ENCODE data around the gene TOR1AIP2. TPM values are rescaled to one million over a fixed set of nuclear protein-coding genes. Genes with fewer than 3 reads are reported as not detected.

Gene TOR1AIP2
- 10 to 100 TPM; 62.7 to 64.7 TPM for total RNA-seq
- polyA plus RNA-seq, result 1 to 10 TPM; 9.4 to 9.5 TPM
- long read RNA-seq, donor 1, full-length matches to known transcripts, result 4 of 25 reads
- long read RNA-seq, donor 1, partial matches to known transcripts, result 7 of 25 reads
- long read RNA-seq, donor 1, other reads (novel, unspliced or antisense), result 14 of 25 reads
- long read RNA-seq, donor 2, full-length matches to known transcripts, result 2 of 6 reads
- long read RNA-seq, donor 2, partial matches to known transcripts, result 1 of 6 reads
- long read RNA-seq, donor 2, other reads (novel, unspliced or antisense), result 3 of 6 reads

- H3K27ac ChIP-seq (ENCODE audit: low read depth in 1 of 2, low read length in 2 of 2), result no peak within 1 kb of the TSS
- intact Hi-C loops (cut with DNase I), result no loop called here
- H3K36me3 ChIP-seq (ENCODE audit: control insufficient read depth in 1 of 2, insufficient read depth in 2 of 2, low read length in 1 of 2), result peaks cover 0 to 3% of the 10 kb centered on the region in 2 donors
- peak; percentile 86 for ATAC-seq (ENCODE audit: low FRiP score)
- peak within 1 kb of the TSS; percentile 27 to 83 for H3K4me3 ChIP-seq (ENCODE audit: low read length in 2 of 2)
- H3K9me3 ChIP-seq (ENCODE audit: control insufficient read depth, low read length), result no peaks in the 10 kb centered on the region
- DNase-seq, result peak; percentile 94 to 97
- no peaks in the 10 kb centered on the region for H3K4me1 ChIP-seq (ENCODE audit: control insufficient read depth in 1 of 2, insufficient read depth in 2 of 2, low read length in 2 of 2)
- no peaks in the 10 kb centered on the region for H3K27me3 ChIP-seq (ENCODE audit: control insufficient read depth in 1 of 2, insufficient read depth in 2 of 2, low read length in 1 of 2)
- 2 to 3% methylated on average over 31 of the region's 31 CpGs for WGBS, 2 donors
Measured at GRCh38 chr1:179877586-179878265, at the start of gene TOR1AIP2. Gene TOR1AIP2, minus strand, starts transcription at chr1:179877803. Its CDS starts 25,138 bp downstream, at chr1:179852665.

- H3K27ac ChIP-seq (ENCODE audit: low read depth in 1 of 2, low read length in 2 of 2), result no peak overlapping the region
- H3K4me1 ChIP-seq (ENCODE audit: control insufficient read depth in 1 of 2, insufficient read depth in 2 of 2, low read length in 2 of 2), result no peaks in the 10 kb centered on the region
- no peaks in the 10 kb centered on the region for H3K9me3 ChIP-seq (ENCODE audit: control insufficient read depth, low read length)
- no peaks in the 10 kb centered on the region for H3K27me3 ChIP-seq (ENCODE audit: control insufficient read depth in 1 of 2, insufficient read depth in 2 of 2, low read length in 1 of 2)
- no peak overlapping the region for H3K4me3 ChIP-seq (ENCODE audit: low read length in 2 of 2)
- H3K36me3 ChIP-seq (ENCODE audit: control insufficient read depth in 1 of 2, insufficient read depth in 2 of 2, low read length in 1 of 2), result peaks cover 0 to 2% of the 10 kb centered on the region in 2 donors
- DNase-seq (no peak), ATAC-seq (ENCODE audit: low FRiP score) (no peak)
- WGBS, 2 donors, result 96 to 97% methylated on average over 3 of the region's 3 CpGs
- intact Hi-C loops (cut with DNase I), result no loop called here
Measured at GRCh38 chr1:179926850-179927205, 49.2 kb upstream of the TOR1AIP2 start.

DNA sequence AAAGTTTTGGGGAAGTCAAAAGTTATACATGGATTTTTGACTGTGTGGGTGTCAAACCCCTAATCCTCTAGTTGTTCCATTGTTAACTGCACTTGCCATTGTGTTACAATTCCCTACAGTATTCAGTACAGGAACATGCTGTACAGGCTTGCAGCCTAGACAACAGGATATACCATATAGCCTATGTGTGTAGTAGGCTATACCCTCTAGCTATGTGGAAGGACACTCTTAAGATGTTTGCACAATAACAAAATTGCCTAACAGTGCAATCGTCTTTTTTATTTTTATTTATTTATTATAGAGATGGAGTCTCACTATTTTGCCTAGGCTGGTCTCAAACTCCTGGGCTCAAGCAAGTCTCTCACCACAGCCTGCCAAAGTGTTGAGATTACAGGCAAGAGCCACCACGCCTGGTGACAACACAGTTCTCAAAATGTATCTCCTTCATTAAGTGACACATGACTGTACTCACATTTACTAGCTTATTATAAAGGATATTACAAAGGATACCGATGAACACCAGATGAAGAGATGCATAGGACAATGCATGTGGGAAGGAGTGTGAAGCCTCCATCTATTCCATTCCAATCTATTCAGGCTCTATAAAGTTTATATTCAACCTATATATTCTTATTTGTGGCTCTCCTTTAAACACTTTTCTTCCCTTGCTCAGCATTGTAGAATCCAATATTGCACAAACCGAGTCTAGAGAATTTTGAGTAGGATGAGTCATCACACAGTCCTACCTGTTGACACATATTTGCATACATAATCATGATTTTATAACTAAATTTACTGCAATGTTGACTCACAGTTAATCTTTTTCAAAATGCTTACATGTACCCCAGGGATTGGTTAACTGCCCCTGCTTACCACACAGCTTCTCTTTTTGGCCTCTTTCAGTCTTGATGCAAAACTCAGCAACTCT lies 48.6 kb upstream of the TOR1AIP2 start:
- 85 to 90% methylated on average over 4 of the region's 4 CpGs for WGBS, 2 donors
- no peak for ATAC-seq (ENCODE audit: low FRiP score)
- Histone ChIP-seq H3K4me3 (ENCODE audit: low read length in 2 of 2) (no peak overlapping the region), H3K4me1 (ENCODE audit: control insufficient read depth in 1 of 2, insufficient read depth in 2 of 2, low read length in 2 of 2) (no peaks in the 10 kb centered on the region), H3K36me3 (ENCODE audit: control insufficient read depth in 1 of 2, insufficient read depth in 2 of 2, low read length in 1 of 2) (peaks cover 0 to 2% of the 10 kb centered on the region in 2 donors), H3K27me3 (ENCODE audit: control insufficient read depth in 1 of 2, insufficient read depth in 2 of 2, low read length in 1 of 2) (no peaks in the 10 kb centered on the region), H3K27ac (ENCODE audit: low read depth in 1 of 2, low read length in 2 of 2) (no peak overlapping the region), H3K9me3 (ENCODE audit: control insufficient read depth, low read length) (no peaks in the 10 kb centered on the region)
- DNase-seq, result no peak
- intact Hi-C loops (cut with DNase I), result no loop called here

GRCh38 chr1:179925302-179925701 lies 47.7 kb upstream of the TOR1AIP2 start:
- 84 to 89% methylated on average over 5 of the region's 5 CpGs for WGBS, 2 donors
- intact Hi-C loops (cut with DNase I), result no loop called here
- H3K4me3 ChIP-seq (ENCODE audit: low read length in 2 of 2), result no peak overlapping the region
- H3K9me3 ChIP-seq (ENCODE audit: control insufficient read depth, low read length), result no peaks in the 10 kb centered on the region
- no peak overlapping the region for H3K27ac ChIP-seq (ENCODE audit: low read depth in 1 of 2, low read length in 2 of 2)
- ATAC-seq (ENCODE audit: low FRiP score) (no peak), DNase-seq (no peak)
- no peaks in the 10 kb centered on the region for H3K4me1 ChIP-seq (ENCODE audit: control insufficient read depth in 1 of 2, insufficient read depth in 2 of 2, low read length in 2 of 2)
- no peaks in the 10 kb centered on the region for H3K27me3 ChIP-seq (ENCODE audit: control insufficient read depth in 1 of 2, insufficient read depth in 2 of 2, low read length in 1 of 2)
- H3K36me3 ChIP-seq (ENCODE audit: control insufficient read depth in 1 of 2, insufficient read depth in 2 of 2, low read length in 1 of 2), result peaks cover 0 to 2% of the 10 kb centered on the region in 2 donors

DNA sequence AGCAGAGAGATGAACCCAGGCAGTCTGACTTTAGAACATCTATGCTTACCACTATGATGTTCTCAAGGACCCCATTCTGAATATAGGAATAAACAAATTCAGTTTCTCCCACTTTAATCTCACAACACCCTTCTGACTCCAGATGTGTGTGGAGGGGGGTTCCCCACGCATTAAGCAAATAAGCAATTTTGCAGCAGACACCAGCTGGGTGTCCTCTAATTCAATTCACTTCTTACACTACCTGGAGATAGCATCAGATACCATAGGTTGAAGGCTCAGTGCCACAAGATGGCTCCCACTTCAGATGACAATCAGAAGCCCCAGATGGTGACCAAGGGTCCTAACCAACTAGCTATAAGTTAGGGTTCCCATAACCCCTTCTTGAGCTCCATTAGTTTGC lies 46.7 kb upstream of the TOR1AIP2 start:
- 87 to 97% methylated on average over 1 of the region's 1 CpG for WGBS, 2 donors
- Histone ChIP-seq H3K4me3 (ENCODE audit: low read length in 2 of 2) (no peak overlapping the region), H3K27me3 (ENCODE audit: control insufficient read depth in 1 of 2, insufficient read depth in 2 of 2, low read length in 1 of 2) (no peaks in the 10 kb centered on the region), H3K4me1 (ENCODE audit: control insufficient read depth in 1 of 2, insufficient read depth in 2 of 2, low read length in 2 of 2) (no peaks in the 10 kb centered on the region), H3K36me3 (ENCODE audit: control insufficient read depth in 1 of 2, insufficient read depth in 2 of 2, low read length in 1 of 2) (peaks cover 0 to 2% of the 10 kb centered on the region in 2 donors), H3K9me3 (ENCODE audit: control insufficient read depth, low read length) (no peaks in the 10 kb centered on the region), H3K27ac (ENCODE audit: low read depth in 1 of 2, low read length in 2 of 2) (no peak overlapping the region)
- intact Hi-C loops (cut with DNase I), result no loop called here
- DNase-seq (no peak), ATAC-seq (ENCODE audit: low FRiP score) (no peak)

GRCh38 chr1:179923029-179923428 lies 45.4 kb upstream of the TOR1AIP2 start:
- Histone ChIP-seq H3K4me3 (ENCODE audit: low read length in 2 of 2) (no peak overlapping the region), H3K4me1 (ENCODE audit: control insufficient read depth in 1 of 2, insufficient read depth in 2 of 2, low read length in 2 of 2) (no peaks in the 10 kb centered on the region), H3K27ac (ENCODE audit: low read depth in 1 of 2, low read length in 2 of 2) (no peak overlapping the region), H3K27me3 (ENCODE audit: control insufficient read depth in 1 of 2, insufficient read depth in 2 of 2, low read length in 1 of 2) (no peaks in the 10 kb centered on the region), H3K36me3 (ENCODE audit: control insufficient read depth in 1 of 2, insufficient read depth in 2 of 2, low read length in 1 of 2) (peaks cover 0 to 2% of the 10 kb centered on the region in 2 donors), H3K9me3 (ENCODE audit: control insufficient read depth, low read length) (no peaks in the 10 kb centered on the region)
- ATAC-seq (ENCODE audit: low FRiP score) (no peak), DNase-seq (no peak)
- intact Hi-C loops (cut with DNase I), result no loop called here

DNA sequence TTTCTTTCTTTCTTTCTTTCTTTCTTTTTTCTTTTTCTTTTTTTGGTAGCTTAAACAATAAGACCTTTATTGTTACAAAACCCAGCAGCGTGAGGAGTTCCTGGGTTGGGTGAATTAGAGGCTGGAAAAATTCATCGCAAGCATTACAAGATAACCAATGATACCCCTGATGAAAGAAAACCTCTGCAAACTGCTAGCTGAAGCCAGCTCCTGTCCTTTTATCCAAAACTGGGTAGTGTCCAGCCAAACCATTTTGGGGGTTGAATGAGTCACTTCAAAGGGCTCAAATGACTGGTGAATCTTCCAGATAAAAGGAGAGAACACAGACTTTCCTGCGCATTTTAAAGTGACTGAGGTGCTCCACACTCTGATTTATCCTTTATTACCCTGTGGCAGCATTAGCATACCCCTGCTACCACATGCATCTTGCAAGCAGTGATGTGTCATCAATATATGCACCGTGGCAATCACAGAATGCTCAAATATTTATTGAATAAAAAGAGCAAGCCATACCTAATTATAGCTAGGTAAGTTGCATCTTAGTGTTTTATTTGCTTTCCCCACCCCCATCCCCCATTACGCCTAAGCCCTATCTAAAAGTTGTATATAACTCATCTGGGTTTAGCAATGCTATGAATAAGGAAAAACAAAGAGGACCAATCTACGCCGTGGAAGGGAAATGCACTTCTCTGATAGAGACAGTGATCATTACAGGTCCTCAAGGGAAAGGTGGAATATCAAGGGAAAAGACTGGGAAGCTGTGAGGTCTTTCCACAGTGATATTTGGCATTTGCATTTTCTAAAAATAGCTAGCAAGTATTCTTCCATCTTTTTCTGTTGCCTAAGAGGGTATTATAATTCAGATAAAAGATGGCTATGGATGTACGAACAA lies 44.6 kb upstream of the TOR1AIP2 start:
- no peak for ATAC-seq (ENCODE audit: low FRiP score)

GRCh38 chr1:179921472-179921871 lies 43.9 kb upstream of the TOR1AIP2 start:
- no peak for ATAC-seq (ENCODE audit: low FRiP score)
- Histone ChIP-seq H3K4me3 (ENCODE audit: low read length in 2 of 2) (no peak overlapping the region), H3K27ac (ENCODE audit: low read depth in 1 of 2, low read length in 2 of 2) (no peak overlapping the region), H3K4me1 (ENCODE audit: control insufficient read depth in 1 of 2, insufficient read depth in 2 of 2, low read length in 2 of 2) (no peaks in the 10 kb centered on the region), H3K36me3 (ENCODE audit: control insufficient read depth in 1 of 2, insufficient read depth in 2 of 2, low read length in 1 of 2) (peaks cover 2 to 5% of the 10 kb centered on the region in 2 donors), H3K9me3 (ENCODE audit: control insufficient read depth, low read length) (no peaks in the 10 kb centered on the region), H3K27me3 (ENCODE audit: control insufficient read depth in 1 of 2, insufficient read depth in 2 of 2, low read length in 1 of 2) (no peaks in the 10 kb centered on the region)
- 41 to 70% methylated on average over 1 of the region's 1 CpG for WGBS, 2 donors
- DNase-seq, result no peak
- intact Hi-C loops (cut with DNase I), result no loop called here

More for the DNA sequence above, 44.6 kb upstream of the TOR1AIP2 start:
- DNase-seq, result no peak
- H3K27ac ChIP-seq (ENCODE audit: low read depth in 1 of 2, low read length in 2 of 2), result no peak overlapping the region
- no peaks in the 10 kb centered on the region for H3K4me1 ChIP-seq (ENCODE audit: control insufficient read depth in 1 of 2, insufficient read depth in 2 of 2, low read length in 2 of 2)
- peaks cover 2 to 5% of the 10 kb centered on the region in 2 donors for H3K36me3 ChIP-seq (ENCODE audit: control insufficient read depth in 1 of 2, insufficient read depth in 2 of 2, low read length in 1 of 2)
- no peaks in the 10 kb centered on the region for H3K9me3 ChIP-seq (ENCODE audit: control insufficient read depth, low read length)
- H3K4me3 ChIP-seq (ENCODE audit: low read length in 2 of 2), result no peak overlapping the region
- no peaks in the 10 kb centered on the region for H3K27me3 ChIP-seq (ENCODE audit: control insufficient read depth in 1 of 2, insufficient read depth in 2 of 2, low read length in 1 of 2)
- intact Hi-C loops (cut with DNase I), result no loop called here
- 68 to 79% methylated on average over 8 of the region's 8 CpGs for WGBS, 2 donors
